H1 (cell line): Measurements from ENCODE around the gene PRRC1.

Experiments
- CTCF ChIP-seq, 3 experiments: IDR thresholded peaks; 1 replicate in 2 of 3; 2 replicates in 1 of 3; pipeline versions ENCODE4 v1.5.1 to v1.6.1; 2011; ENCODE audit warnings: low read length in 3 of 3, mild to moderate bottlenecking in 3 of 3, inconsistent platforms in 2 of 3, low read depth in 1 of 3, moderate library complexity in 1 of 3; ENCODE audit not compliant: insufficient read depth in 1 of 3; ENCODE audit errors: control extremely low read depth in 1 of 3
- EZH2 ChIP-seq: fragments of 200-600 bp; sonication (generic); IDR thresholded peaks from 2 replicates; pipeline ENCODE4 v1.7.1; 2012; ENCODE audit warnings: low read depth, mild to moderate bottlenecking, moderate library complexity, low read length, inconsistent platforms; ENCODE audit not compliant: severe bottlenecking
- FOSL1 ChIP-seq: IDR thresholded peaks from 2 replicates; pipeline ENCODE4 v1.6.1; 2011; ENCODE audit warnings: mild to moderate bottlenecking, low read depth, low read length, moderate library complexity; ENCODE audit not compliant: insufficient read depth
- KDM1A ChIP-seq: fragments of 200-600, 300-600 bp; sonication (generic); IDR thresholded peaks from 2 replicates; pipeline ENCODE4 v1.7.1; 2016; ENCODE audit warnings: mild to moderate bottlenecking, low read length, borderline replicate concordance
- MAX ChIP-seq: IDR thresholded peaks from 2 replicates; pipeline ENCODE4 v1.6.1; 2012; ENCODE audit warnings: inconsistent platforms
- POLR2A ChIP-seq, 2 experiments: IDR thresholded peaks; 1 replicate in 1 of 2; 2 replicates in 1 of 2; pipeline ENCODE4 v1.6.1; 2011; ENCODE audit warnings: low read depth in 2 of 2, low read length in 2 of 2, mild to moderate bottlenecking in 2 of 2; ENCODE audit errors: control extremely low read depth in 1 of 2
- POLR2AphosphoS5 ChIP-seq: IDR thresholded peaks from 2 replicates; pipeline ENCODE4 v1.6.1; 2011; ENCODE audit warnings: low read depth, low read length
- RFX5 ChIP-seq: IDR thresholded peaks from 2 replicates; pipeline ENCODE4 v1.6.1; 2011; ENCODE audit warnings: low read depth, low read length, improper control_type of control experiment, borderline replicate concordance
- SP1 ChIP-seq: IDR thresholded peaks from 2 replicates; pipeline ENCODE4 v1.6.1; 2011; ENCODE audit warnings: low read depth, low read length
- ZNF274 ChIP-seq: IDR thresholded peaks from 2 replicates; pipeline ENCODE4 v1.7.0; 2012; ENCODE audit warnings: low read length, borderline replicate concordance; ENCODE audit errors: extremely low read depth

GRCh38 chr5:127498548-127498947 lies 18.9 kb upstream of the PRRC1 start:
- TF ChIP-seq POLR2A (IDR thresholded peaks at IDR 0.05; ENCODE audit: control extremely low read depth in 1 of 2, low read depth in 2 of 2, low read length in 2 of 2) (no peak), CTCF (IDR thresholded peaks at IDR 0.05; ENCODE audit: control extremely low read depth in 1 of 3, insufficient read depth in 1 of 3, low read depth in 1 of 3, low read length in 3 of 3) (no peak), RFX5 (no peak), KDM1A (no peak), POLR2AphosphoS5 (no peak), EZH2 (no peak), FOSL1 (no peak), SP1 (no peak), ZNF274 (no peak), MAX (no peak)
